HG02938 (cell line): ENCODE data around the gene DTHD1.
A peak's percentile ranks its signal among the peaks of the same experiment; 100 is the strongest.

Experiments used
- ATAC-seq: cut with Tn5 transposase; IDR thresholded peaks from one replicate; pipeline ENCODE4 v1.9.1; 2021; ENCODE audit warnings: mild to moderate bottlenecking, moderate library complexity; ENCODE audit not compliant: unreplicated experiment

Gene DTHD1

DNA sequence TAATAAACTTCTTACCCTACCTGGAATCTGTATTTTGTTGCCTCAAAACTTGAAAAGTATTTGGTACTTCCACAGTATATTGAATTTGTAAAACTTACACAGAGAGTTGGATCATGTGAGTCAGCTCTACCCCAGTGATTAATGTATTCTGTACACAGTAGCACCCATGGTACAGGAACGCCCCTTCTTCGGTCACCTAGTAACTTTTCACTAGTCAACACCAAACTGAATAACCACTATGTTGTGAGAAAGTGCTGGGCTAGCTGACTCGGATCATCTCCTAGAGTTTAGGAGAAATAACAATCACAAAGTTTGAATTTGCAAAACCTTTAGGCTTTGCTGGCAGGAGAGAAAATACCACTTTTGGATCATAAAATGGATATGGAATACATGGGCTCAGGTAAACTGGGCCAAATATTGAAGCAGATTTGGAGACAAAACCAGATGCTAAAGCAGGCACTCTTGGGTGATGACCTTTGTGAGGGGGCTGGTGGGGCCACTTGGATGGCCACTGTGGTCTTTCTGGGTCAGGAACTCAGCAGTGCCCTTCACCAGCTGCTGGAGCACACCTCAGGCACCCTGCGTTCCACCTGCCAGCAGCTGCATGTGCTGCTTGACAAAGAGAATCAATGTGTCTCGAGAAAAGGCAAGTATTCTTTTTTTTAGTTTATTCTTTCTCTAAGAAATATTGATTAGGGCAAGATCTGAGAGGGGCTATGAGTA is at the start of gene DTHD1:
DTHD1 (plus strand) TSS at position 233 of the 723 bp plus-strand sequence; CDS start at position 376, 143 bp downstream.
- ATAC-seq: no peak

DNA sequence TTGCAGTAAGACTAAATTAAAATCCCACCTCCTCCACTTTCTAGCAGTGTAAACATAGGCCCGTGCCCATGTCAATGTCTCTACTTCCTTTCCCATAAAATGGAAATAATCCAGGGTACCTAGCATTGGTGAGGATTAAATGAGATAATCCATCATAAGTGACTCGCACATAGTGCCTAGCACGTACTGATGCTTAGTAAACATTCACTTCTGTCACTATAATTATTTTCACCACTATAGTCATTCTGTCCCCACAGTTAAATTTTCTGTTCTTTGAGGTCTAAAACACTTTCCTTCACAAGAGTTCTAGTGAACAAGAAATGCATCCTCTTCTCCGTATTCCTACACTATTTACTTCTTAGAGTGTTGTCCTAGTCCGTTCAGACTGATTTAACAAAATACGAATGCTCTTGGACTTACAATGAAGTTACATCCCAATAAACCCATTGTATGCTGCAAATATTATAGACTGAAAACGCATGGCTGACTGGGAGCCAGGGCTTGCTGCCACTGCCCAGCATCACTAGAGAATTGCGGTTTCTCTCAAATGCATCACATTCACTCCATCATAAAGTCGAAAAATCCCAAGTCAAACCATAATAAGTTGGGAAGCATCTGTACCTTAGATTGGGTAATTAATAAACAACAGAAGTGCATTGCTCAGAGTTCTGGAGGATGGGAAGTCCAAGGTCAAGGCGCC is 47.7 kb upstream of the DTHD1 start:
- no peak for ATAC-seq

DNA sequence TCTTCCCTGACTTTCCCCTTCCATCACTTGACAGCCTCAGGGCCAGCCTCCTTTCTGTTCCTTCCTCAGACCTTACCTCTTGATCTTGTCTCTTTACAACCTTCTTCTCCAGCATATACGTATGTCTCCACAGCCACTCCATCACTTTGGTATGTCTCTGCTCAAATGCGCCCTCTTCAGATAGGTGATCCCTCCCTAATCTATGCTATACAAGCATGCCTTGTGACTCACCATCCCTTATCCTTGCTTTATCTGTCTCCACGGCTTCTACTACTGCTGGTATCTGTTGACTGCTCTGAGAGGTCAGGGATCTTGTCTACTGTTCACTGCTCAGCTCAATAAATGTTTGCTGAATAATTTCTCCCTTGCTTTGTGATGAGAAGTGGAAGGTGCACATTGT is 46.1 kb upstream of the DTHD1 start:
- ATAC-seq: no peak

DNA sequence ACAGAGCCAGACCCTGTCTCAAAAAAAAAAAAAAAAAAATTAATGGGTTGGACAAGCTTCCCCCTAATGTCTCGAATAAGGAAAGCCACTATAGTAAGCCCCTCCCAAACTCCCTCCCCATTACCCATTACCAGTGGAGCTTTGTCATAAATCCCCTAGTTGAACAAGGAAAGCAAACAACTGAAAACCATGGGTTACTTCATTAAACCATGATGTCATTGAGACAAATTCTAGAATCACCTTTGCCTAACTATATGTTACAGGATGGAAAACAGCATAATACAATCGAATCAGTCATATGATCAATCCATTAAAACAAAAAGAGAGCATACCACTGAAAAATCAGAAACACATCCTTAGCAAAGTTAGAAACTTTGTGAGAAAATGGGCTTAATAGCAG is 45.3 kb upstream of the DTHD1 start:
- no peak for ATAC-seq

DNA sequence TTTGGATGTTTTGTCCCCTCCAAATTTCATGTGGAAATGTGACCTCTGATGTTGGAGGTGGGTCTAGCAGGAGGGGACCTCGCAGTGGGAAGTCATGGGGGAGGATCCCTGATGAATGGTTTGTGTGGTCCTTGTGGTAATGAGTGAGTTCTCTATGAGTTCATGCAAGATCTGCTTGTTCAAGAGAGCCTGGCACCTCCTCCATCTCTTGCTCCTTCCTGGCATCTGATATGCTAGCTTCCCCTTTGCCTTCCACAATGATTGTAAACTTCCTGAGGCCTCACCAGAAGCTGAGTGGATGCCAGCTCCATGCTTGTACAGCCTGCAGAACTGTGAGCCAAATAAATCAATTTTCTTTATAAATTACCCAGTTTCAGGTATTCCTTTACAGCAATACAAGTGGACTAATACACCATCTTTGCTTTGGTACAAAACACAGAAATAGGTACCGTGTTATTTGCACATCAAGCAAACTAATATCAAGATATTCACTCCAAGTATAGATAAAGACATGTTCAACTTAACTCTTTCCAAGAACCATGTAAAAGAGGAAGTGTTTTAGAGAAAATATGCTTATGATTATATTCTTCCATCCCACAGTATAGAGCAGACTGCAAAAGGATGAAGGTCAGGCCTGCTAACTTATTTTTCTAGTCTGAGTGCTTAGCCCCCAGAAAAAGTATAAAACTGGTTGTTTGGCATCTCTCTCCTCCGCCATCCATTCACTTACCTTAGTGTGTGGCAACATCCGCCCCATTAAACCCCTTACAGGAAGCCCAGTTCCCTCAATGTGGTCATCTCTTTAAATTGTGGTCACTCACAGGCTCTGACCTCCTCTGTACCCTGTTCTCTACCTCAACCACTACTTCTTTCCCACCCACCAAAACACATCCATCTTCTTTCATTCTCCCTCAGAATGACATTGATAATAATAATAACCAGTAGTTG is 43.8 kb upstream of the DTHD1 start:
- ATAC-seq: no peak

DNA sequence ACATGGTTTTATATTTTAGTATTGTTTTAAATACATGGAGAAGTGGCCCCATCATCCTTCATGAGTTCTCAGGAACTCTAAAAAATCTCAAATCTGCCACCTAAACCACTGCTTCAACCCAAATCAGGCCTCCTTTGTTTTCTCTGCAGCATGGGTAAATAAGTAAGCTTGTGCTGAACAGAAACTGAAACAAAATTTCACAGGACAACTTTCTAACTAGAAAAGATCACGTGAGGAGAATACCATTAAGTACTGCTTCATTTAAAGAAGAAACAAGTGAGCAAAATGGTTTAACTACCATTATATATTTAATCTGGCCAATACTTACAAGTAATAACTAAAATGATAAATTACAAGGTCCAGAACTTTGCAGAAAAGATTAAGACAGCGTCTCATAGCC is 39.6 kb upstream of the DTHD1 start:
- ATAC-seq: peak; percentile 54

DNA sequence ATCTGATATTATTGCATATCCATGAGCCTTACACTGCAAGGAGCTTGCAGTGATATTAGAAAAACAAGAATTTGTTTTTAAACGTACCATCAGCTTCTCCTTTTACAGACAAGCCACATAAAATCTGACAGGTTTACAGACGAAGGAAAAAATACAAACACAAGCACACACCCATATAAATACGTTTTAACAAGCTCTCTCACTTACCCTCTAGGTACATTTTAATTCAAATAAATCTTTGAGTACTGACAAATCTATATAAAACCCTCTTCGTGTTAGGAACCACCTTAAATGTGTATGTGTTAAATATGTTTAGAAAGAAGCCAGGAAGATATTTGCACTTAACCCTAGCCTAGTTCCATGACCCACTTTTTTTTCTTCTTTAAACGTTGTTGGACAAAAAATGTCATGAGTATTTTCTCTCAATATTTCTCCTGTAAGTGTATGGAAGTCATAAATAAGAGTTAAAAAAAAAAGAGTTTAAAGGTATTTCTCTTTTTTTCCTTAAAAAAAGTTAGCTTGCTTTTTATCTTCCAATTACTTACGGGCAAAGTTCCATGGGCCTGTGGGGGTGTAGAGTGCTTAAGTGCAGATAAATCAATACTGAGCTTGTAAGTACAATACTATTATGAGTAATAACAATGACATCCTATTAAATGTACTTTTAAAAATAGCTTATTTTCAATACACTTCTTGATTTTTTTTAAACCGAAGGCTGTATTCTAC is 38.6 kb upstream of the DTHD1 start:
- ATAC-seq: no peak

DNA sequence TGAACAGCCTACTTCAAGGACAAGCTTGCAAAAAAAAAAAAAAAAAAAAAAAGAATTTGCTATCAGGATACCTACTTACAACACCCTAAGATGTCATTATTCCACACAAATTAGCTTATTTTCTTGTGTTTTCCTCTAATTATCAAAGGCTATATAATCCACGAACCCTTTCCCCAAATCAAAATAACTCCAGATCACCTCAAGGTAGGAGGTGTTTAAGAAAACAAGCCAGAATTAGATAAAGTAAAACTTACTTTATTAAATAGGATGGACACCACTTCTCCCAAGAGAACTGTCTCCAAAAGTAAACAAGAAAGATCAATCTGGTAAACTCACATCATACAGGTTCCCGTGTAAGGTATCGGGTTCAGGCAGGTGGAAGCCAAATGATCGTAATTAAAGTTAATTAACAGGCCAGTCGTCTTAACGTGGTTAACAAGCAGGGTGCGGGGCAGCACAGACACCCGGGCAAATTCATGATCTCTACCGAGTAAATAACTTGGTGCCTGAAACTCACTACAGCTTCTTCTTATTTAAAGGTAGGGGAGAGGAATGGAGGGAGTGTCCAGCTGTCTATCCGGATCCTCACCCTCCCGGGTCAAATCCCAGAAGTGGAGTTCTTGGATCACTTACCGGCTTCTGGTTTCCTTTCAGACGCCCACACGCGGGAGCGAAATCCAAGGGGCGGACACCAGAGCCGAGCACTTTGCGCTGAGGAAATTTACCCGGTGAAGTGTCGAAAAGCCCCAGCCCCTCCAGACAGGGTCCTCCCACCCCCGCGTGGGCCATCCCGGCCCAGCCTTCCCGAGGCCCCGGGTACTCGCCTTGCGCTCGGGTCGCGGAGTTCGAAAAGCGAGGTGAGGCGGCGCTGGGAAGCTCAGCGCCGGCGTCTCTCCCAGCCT is 37.8 kb upstream of the DTHD1 start:
- peak; percentile 24 for ATAC-seq

DNA sequence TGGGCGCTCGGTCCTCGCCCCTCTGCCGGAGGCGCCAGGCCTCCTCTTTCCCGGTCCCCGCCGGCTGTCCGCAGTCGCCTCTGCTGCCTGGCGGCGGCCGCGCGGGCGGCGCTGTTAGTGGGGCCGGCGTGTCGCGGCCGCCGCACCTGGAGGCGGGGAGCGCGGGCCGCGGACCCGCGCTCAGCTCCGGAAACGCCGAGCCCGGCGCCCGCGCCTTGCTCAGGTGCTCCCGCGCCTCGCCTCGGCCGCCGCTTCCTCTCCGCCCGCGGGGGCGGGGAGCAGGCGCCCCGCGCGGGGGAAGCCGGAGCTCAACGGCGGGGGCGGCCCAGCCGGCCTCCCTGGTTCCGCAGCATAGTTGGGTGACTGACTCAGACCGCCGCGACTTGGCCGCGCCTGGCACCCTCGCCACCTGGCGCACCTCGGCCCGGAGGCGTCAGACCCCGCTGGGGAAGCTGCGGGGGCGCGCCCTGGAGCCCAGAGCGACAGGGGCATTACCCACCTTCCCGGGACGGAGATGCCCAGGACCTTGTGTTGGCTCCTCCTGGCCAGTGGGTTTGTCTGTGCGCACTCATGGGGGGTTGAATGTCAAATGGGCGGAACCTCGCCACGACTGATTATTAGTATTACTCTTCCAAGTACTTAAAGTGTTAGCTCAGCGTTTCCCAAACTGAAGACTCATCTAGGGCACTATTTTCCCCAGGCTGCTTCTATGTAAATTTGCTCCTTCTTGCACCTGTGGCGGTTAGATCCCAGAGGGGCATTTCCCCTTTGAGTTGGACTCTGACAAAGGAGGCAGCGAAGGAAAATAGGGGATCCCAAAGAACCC is 36.9 kb upstream of the DTHD1 start, which contains the start of gene ARAP2:
ARAP2 (minus strand) TSS at position 258 of the 826 bp plus-strand sequence. CDS start 15,028 bp downstream, outside the sequence.
- ATAC-seq: peak; percentile 46

DNA sequence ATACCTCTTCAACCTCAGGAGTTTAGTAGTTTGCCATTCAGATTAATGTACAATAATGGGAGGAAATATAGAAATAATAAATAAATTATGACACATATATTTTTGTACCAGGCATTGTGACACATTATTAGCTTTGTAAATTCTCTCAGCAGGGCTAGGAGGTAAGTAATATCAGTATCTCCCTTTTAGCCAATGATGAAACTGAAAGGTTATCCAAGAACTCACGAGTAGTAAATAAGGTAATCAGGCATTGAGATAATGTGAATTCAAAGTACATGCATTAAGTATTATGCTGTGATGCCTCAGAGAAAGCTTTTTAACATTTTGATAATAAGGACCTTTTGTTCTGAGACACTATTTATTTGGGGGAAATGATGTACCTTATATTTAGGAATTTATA is 31.8 kb upstream of the DTHD1 start:
- no peak for ATAC-seq

DNA sequence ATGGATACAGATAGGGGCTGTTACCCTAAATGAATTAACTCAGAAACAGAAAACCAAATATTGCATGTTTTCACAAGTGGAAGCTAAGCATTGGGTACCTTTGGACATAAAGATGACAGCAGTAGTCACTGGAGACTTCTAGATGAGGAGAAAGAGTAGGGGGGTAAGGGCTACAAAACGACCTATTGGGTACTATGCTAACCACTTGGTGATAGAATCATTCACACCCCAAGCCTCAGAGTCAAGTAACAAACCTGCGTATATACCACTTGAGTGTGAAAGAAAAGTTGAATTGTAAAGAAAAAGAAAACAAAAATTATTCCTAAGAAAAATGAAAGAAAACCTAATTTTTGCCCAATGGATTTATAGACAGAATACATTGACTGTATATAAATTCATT is 29.4 kb upstream of the DTHD1 start:
- no peak for ATAC-seq

DNA sequence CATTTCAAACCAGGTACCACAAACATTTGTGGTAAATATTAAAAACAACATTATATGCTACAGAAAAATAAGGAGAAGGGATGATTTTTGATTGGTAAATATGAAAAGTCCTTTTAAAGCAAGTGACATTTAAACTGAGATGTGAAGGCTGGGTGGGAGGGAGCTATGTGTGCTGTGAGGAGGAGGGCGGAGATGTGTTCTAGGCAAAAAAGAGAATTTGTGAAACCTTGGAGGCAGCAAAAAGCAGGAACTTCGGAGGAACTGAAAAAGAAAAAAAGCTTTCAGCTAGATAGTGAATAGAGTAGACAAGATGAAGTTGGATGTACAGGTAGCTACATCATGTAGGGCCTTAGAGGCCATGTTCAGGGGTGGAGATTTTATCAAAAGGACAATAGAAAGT is 27.0 kb upstream of the DTHD1 start:
- ATAC-seq: no peak

DNA sequence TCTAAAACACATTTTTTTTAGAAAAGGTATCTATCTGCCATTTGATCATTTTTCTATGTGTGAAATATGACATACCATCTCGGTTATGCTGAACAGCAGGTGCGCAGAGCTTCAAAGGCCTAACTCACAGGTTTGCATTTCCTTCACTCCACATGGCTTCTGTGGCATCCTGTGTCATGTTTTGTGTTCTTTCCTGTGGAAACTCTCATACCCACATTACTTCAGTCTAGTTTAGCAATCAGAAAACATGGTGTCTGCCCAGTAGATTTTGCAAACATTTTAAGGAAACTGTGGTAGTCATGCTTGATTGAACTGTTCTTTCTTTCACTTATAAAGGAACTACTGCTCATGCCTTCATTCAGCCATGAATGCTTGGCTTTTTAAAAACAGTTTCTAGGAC is 25.8 kb upstream of the DTHD1 start:
- peak; percentile 90 for ATAC-seq

DNA sequence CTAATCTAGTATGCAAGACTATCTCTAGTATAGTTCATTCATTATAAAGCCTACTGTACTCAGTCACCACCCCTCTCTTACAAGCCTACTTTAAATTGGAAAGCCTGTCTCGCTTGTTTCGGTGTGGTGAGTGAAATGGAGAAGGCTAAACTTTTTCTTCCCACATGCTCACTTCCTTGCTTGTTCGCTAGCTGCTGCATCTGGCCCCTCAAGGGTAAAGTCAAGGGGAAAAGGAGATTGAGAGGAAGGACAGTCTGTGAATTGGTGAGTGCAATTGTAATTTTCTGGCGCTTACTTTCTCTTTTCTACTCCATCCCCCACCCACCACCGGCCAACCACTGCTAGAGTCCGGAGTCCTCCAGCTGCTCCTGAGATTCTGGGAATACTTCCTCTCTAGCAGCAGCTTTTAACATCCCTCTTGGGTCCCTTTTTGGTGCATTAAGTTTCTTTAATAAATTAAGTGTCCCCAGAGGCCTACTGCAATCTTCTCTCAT is 25.0 kb upstream of the DTHD1 start:
- ATAC-seq: peak; percentile 49

DNA sequence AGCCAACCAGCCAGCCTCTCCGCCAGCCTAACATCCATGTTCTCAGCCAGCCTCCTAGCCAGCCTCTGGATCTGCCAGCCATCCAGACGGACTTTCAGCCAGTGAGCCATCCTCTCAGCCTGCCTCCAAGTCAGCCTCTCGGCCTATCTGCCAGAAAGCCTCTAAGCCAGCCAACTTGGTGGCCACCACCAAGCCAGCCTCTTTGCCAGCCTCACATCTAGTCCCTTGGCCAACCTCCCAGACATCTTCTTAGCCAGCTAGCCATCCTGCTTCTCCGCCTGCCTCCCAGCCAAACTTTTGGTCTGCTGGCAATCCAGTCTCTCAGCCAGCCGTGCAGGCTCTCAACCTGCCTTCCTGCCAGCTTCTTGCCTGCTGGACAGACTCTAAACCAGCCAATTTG is 20.7 kb upstream of the DTHD1 start:
- no peak for ATAC-seq

DNA sequence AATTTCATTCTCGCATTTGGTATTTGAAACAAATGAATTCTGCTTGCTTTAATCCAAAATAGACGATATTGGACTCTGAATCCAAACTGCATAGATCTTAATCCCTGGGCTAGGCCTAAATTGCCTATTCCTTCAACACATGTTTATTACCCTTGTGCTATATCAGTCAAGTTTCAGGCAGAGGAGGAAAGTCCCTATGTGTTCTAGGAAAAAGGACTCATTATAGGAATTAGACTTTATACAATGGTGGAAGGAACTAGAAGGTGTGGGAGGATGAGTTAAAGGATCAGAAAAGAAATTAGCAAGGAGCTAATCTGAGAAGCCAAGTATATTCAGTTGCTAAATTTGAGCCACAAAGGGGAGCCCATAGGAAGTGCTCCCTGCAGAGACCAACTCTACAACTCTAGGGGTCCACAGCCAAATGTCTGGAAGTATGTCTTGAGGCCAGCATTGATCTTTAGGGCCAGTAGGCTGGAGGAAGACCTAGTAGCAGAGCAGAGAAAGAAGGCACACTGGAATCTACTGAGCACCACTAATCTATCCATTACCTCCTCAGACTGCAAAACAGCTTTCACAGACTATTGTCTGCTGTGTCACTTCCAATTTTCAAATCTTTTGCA is 17.1 kb upstream of the DTHD1 start:
- ATAC-seq: no peak

DNA sequence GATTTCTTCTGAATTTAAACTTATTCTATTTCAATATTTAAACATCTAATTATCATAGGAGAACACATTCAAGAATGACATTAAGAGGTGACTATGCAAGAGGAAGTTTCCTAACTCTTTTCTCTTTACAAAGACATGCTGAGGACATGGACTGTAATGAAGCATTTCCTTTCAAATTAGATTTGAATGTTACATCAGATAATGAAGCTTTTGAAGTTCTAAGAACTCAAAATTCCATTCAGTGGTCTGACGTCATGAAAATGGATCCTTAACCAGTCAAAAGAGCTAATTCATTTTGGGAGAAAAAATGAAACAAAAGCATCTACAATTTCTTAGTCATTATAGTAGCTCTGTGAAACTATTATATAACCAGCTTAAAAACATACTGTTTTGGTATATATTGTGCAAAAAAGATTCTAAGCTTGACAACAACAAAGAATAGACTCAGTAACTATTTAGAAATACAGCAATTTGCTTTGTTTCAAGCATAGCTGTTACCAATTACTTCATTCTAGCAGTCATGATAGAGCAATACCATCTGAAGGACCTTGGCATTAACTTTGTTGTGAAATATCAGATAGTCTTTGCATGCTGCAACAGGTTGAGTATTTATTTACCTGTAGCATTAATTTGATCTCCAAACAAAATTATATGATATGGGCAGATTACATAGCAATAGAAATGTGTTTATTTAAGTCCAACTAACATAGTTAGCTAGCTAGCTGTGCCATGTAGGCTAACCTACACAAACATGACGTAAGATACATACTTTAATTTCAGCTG is 13.7 kb upstream of the DTHD1 start:
- ATAC-seq: no peak
